ENCODE measurements around the gene SERINC3.

The SERINC3 gene

GRCh38 chr20:44471481-44471882 is 50.4 kb downstream of the SERINC3 start:
- DNase-seq (ENCODE audit: low read depth), result peak; percentile 71
- no peak overlapping the region for H3K4me3 ChIP-seq (replicated peaks; ENCODE audit: low read depth, low read length)
- TF ChIP-seq CTCF (IDR thresholded peaks at IDR 0.05; ENCODE audit: low read length, missing control alignments), result peak; percentile 58

GRCh38 chr20:44470327-44470726 is 51.5 kb downstream of the SERINC3 start:
- DNase-seq (ENCODE audit: low read depth), result no peak
- no peak for TF ChIP-seq CTCF (IDR thresholded peaks at IDR 0.05; ENCODE audit: low read length, missing control alignments)
- no peak overlapping the region for H3K4me3 ChIP-seq (replicated peaks; ENCODE audit: low read depth, low read length)

- H3K4me3 ChIP-seq (replicated peaks; ENCODE audit: low read depth, low read length), result no peak overlapping the region
- no peak for TF ChIP-seq CTCF (IDR thresholded peaks at IDR 0.05; ENCODE audit: low read length, missing control alignments)
- no peak for DNase-seq (ENCODE audit: low read depth)
Observed at GRCh38 chr20:44468044-44468782, 53.7 kb downstream of the SERINC3 start.

- H3K4me3 ChIP-seq (replicated peaks; ENCODE audit: low read depth, low read length), result no peak overlapping the region
- TF ChIP-seq CTCF (IDR thresholded peaks at IDR 0.05; ENCODE audit: low read length, missing control alignments), result no peak
- peak; percentile 74 for DNase-seq (ENCODE audit: low read depth)
Observed at GRCh38 chr20:44467289-44467883, 54.5 kb downstream of the SERINC3 start.

- DNase-seq (ENCODE audit: low read depth), result no peak
- H3K4me3 ChIP-seq (replicated peaks; ENCODE audit: low read depth, low read length), result no peak overlapping the region
- TF ChIP-seq CTCF (IDR thresholded peaks at IDR 0.05; ENCODE audit: low read length, missing control alignments), result no peak
Observed at GRCh38 chr20:44465001-44465560, 56.8 kb downstream of the SERINC3 start.

- DNase-seq (ENCODE audit: low read depth), result no peak
- no peak for TF ChIP-seq CTCF (IDR thresholded peaks at IDR 0.05; ENCODE audit: low read length, missing control alignments)
- H3K4me3 ChIP-seq (replicated peaks; ENCODE audit: low read depth, low read length), result no peak overlapping the region
Observed at GRCh38 chr20:44464514-44464913, 57.4 kb downstream of the SERINC3 start.
